DMS153 treated with DMSO at 0.1 percent for 48 hours (cell line): ENCODE data around the gene NOB1.
"Not testable (repeated sequence)": the region's sequence is repeated elsewhere in the genome, so short reads cannot be mapped to it uniquely, and the experiment has no call there.

Experiments
- DNase-seq: peaks from one replicate; lab custom pipeline; 2025; ENCODE audit not compliant: unreplicated experiment; lab: John Stamatoyannopoulos, UW

The NOB1 gene

GRCh38 chr16:69761983-69762813 lies 7.5 kb upstream of the NOB1 start, which contains the start of gene WWP2:
WWP2 (plus strand) TSS chr16:69762332; CDS start chr16:69787011, 24,679 bp downstream.
- peak; percentile 47 for DNase-seq

- DNase-seq, result not testable (repeated sequence)
Measured at GRCh38 chr16:69757375-69757774, 2.6 kb upstream of the NOB1 start.

GRCh38 chr16:69756705-69757104 lies 2.0 kb upstream of the NOB1 start:
- DNase-seq, result no peak

- no peak for DNase-seq
Measured at GRCh38 chr16:69754143-69754468, 620 bp downstream of the NOB1 start.

- no peak for DNase-seq
Measured at GRCh38 chr16:69748694-69749345, 5.9 kb downstream of the NOB1 start.

GRCh38 chr16:69747115-69747514 lies 7.6 kb downstream of the NOB1 start:
- no peak for DNase-seq

GRCh38 chr16:69745959-69746358 lies 8.8 kb downstream of the NOB1 start:
- DNase-seq, result no peak

GRCh38 chr16:69745232-69745612 lies 9.5 kb downstream of the NOB1 start:
- DNase-seq, result no peak

- DNase-seq, result no peak
Measured at GRCh38 chr16:69744363-69745231, 10.1 kb downstream of the NOB1 start.

GRCh38 chr16:69741951-69742904 lies 12.5 kb downstream of the NOB1 start:
- DNase-seq, result no peak

- DNase-seq, result no peak
Measured at GRCh38 chr16:69741519-69741918, 13.2 kb downstream of the NOB1 start.

- DNase-seq, result no peak
Measured at GRCh38 chr16:69732101-69732500, 22.6 kb downstream of the NOB1 start.

- DNase-seq, result not testable (repeated sequence)
Measured at GRCh38 chr16:69731280-69731679, 23.4 kb downstream of the NOB1 start.

- DNase-seq, result not testable (repeated sequence)
Measured at GRCh38 chr16:69729030-69729429, 25.7 kb downstream of the NOB1 start.

GRCh38 chr16:69727916-69728270 lies 26.8 kb downstream of the NOB1 start:
- DNase-seq, result peak; percentile 64

GRCh38 chr16:69726313-69727060 lies 28.2 kb downstream of the NOB1 start, which contains the start of gene NQO1:
NQO1 (minus strand) TSS chr16:69726560; CDS start chr16:69726439, 121 bp downstream.
- DNase-seq, result peak; percentile 95

- DNase-seq, result no peak
Measured at GRCh38 chr16:69725480-69726312, 29.0 kb downstream of the NOB1 start.

- DNase-seq, result no peak
Measured at GRCh38 chr16:69724981-69725479, 29.7 kb downstream of the NOB1 start.
